Stomach (tissue), 19 donors: Measurements from ENCODE around the gene BRMS1L. TPM values are rescaled to one million over a fixed set of nuclear protein-coding genes. Genes with fewer than 3 reads are reported as not detected.
A peak's percentile ranks its signal among the peaks of the same experiment; 100 is the strongest.
"Not testable (repeated sequence)": the region's sequence is repeated elsewhere in the genome, so short reads cannot be mapped to it uniquely, and the experiment has no call there.

Source experiments
- DNase-seq, 2 donors: peaks; one replicate each; pipeline versions ENCODE4 v3.0.0 to v3.0.0-alpha.2; 2013 to 2019
- H3K27ac ChIP-seq, 5 donors: fragments of 200-600 bp in 4 of 5; sonication (generic) in 4 of 5; one replicate each; pipeline ENCODE4 v1.5.1; 2013 to 2019; ENCODE audit warnings: mild to moderate bottlenecking in 1 of 5, moderate library complexity in 1 of 5
- H3K27me3 ChIP-seq, 3 donors: fragments of 200-600 bp; sonication (generic); one replicate each; pipeline ENCODE4 v1.5.1; 2017 to 2019; ENCODE audit warnings: mixed run types in 1 of 3
- H3K36me3 ChIP-seq, 4 donors: fragments of 200-600 bp; sonication (generic); 1 replicate in 3 of 4; 2 replicates in 1 of 4; pipeline ENCODE4 v1.5.1; 2016 to 2019
- H3K4me1 ChIP-seq, 4 donors: fragments of 200-600 bp; sonication (generic); one replicate each; pipeline ENCODE4 v1.5.1; 2016 to 2019
- H3K4me3 ChIP-seq, 4 donors: fragments of 200-600 bp; sonication (generic) in 3 of 4; one replicate each; pipeline ENCODE4 v1.5.1; 2016 to 2019; ENCODE audit warnings: mild to moderate bottlenecking in 1 of 4
- H3K9me3 ChIP-seq, 4 donors: fragments of 200-600 bp; sonication (generic); one replicate each; pipeline ENCODE4 v1.5.1; 2016 to 2019
- CTCF ChIP-seq, 7 experiments: fragments of 450-650 bp in 4 of 7; fragments of 200-600 bp in 3 of 7; sonication (generic) in 3 of 7; IDR thresholded peaks; one replicate each; pipeline ENCODE4 v1.5.1; 2016 to 2019; ENCODE audit warnings: antibody characterized with exemption in 7 of 7, control low read depth in 2 of 7, mild to moderate bottlenecking in 1 of 7
- EP300 ChIP-seq: sonication (generic); formaldehyde crosslinking; IDR thresholded peaks from one replicate; pipeline ENCODE4 v1.6.1; 2017; ENCODE audit warnings: antibody characterized with exemption
- POLR2A ChIP-seq, 4 donors: fragments of 450-650 bp; IDR thresholded peaks; one replicate each; pipeline ENCODE4 v1.6.1; 2016; ENCODE audit warnings: antibody characterized with exemption in 4 of 4, control low read depth in 2 of 4, mild to moderate bottlenecking in 1 of 4, moderate library complexity in 1 of 4
- POLR2AphosphoS5 ChIP-seq, 3 donors: sonication (generic); formaldehyde crosslinking; IDR thresholded peaks; one replicate each; pipeline ENCODE4 v1.6.1; 2016; ENCODE audit warnings: antibody characterized with exemption in 3 of 3
- WGBS, 5 donors: extraction: QIAGEN DNeasy Blood & Tissue Kit in 3 of 5; methylation state at CpG; one replicate each; pipeline versions ENCODE4 v1.1.5 to v1.1.7; 2013 to 2018; 5-methylcytosine and 5-hydroxymethylcytosine counted together
- intact Hi-C: fragments of 100-400 bp; cut with DNase I; formaldehyde crosslinking; loops from one replicate; pipeline ENCODE4 v1.15.1; 2023; ENCODE audit warnings: low total_unique reads
- long read RNA-seq, 10 donors: transcript quantifications; one replicate each; lab custom pipeline, GENCODE V29; 2026
- polyA plus RNA-seq, 3 donors: library from polyadenylated mRNA; stranded (reverse); fragments of 200-250 nt; gene quantifications; one replicate each; pipeline ENCODE4 v1.2.3, GENCODE V29; 2013
- total RNA-seq, 5 donors: library from RNA; depleted of rRNA; stranded (reverse); fragments of >200 nt; gene quantifications; one replicate each; pipeline versions ENCODE4 v1.1.0 to v1.2.3, GENCODE V29; 2014 to 2016
- donor health status: healthy with polysubstance abuse.
- donor health status: Bipolar disorder and iron deficiency.
- donor health status: healthy.

The BRMS1L gene
- total RNA-seq (1 to 10 TPM in 4 of 5 donors, not detected in 1; 1.4 to 9.7 (median 5.5) TPM), polyA plus RNA-seq (1 to 10 TPM; 4.4 to 7.8 (median 7.0) TPM)
- long read RNA-seq, donor 1, partial matches to known transcripts = 0 of 1 reads
- long read RNA-seq, donor 1, other reads (novel, unspliced or antisense) = 0 of 1 reads
- long read RNA-seq, donor 2, partial matches to known transcripts = 0 of 1 reads
- long read RNA-seq, donor 2, other reads (novel, unspliced or antisense) = 0 of 1 reads
- long read RNA-seq, donor 3, partial matches to known transcripts = 0 of 2 reads
- long read RNA-seq, donor 3, other reads (novel, unspliced or antisense) = 0 of 2 reads
- long read RNA-seq, donor 4 = 0 reads
- long read RNA-seq, donor 5, partial matches to known transcripts = 0 of 1 reads
- long read RNA-seq, donor 5, other reads (novel, unspliced or antisense) = 0 of 1 reads
- long read RNA-seq, donor 6, transcript BRMS1L-201 (10 exons, 2,657 nt) = major isoform, 5 of 7 reads
- long read RNA-seq, donor 6, partial matches to known transcripts = 0 of 7 reads
- long read RNA-seq, donor 6, other reads (novel, unspliced or antisense) = 0 of 7 reads
- long read RNA-seq, donor 7, partial matches to known transcripts = 0 of 3 reads
- long read RNA-seq, donor 7, other reads (novel, unspliced or antisense) = 0 of 3 reads
- long read RNA-seq, donor 8, partial matches to known transcripts = 0 of 1 reads
- long read RNA-seq, donor 8, other reads (novel, unspliced or antisense) = 0 of 1 reads
- long read RNA-seq, donor 9, partial matches to known transcripts = 0 of 2 reads
- long read RNA-seq, donor 9, other reads (novel, unspliced or antisense) = 0 of 2 reads
- long read RNA-seq, donor 10 = 0 reads

GRCh38 chr14:35826218-35826951 lies at the start of gene BRMS1L:
BRMS1L (plus strand) TSS chr14:35826338; CDS start chr14:35826517, 179 bp downstream.
- peak; percentile 65 to 95 (median 93) for TF ChIP-seq POLR2AphosphoS5 (IDR thresholded peaks at IDR 0.05)
- peak in 1 of 4 donors; percentile 81 for TF ChIP-seq POLR2A (IDR thresholded peaks at IDR 0.05)
- no peak for TF ChIP-seq CTCF (IDR thresholded peaks at IDR 0.05)
- peak within 1 kb of the TSS; percentile 81 to 94 (median 84) for H3K4me3 ChIP-seq
- 0 to 1% (median 0%) methylated on average over 54 to 70 of the region's 70 CpGs for WGBS, 5 donors
- H3K9me3 ChIP-seq = no peaks in the 10 kb centered on the region
- DNase-seq = peak; percentile 97 to 100
- no peaks in the 10 kb centered on the region for H3K27me3 ChIP-seq
- H3K36me3 ChIP-seq = peaks cover 0 to 7% (median 1%) of the 10 kb centered on the region in 4 donors
- peak within 1 kb of the TSS; percentile 97 to 99 (median 99) for H3K27ac ChIP-seq
- peaks cover 6 to 17% (median 10%) of the 10 kb centered on the region in 4 donors for H3K4me1 ChIP-seq
- intact Hi-C loops = no loop called here

- intact Hi-C loops = no loop called here
- no peaks in the 10 kb centered on the region for H3K27me3 ChIP-seq
- peaks cover 0 to 10% (median 7%) of the 10 kb centered on the region in 4 donors for H3K36me3 ChIP-seq
- H3K9me3 ChIP-seq = peaks cover 0 to 20% (median 4%) of the 10 kb centered on the region in 4 donors
- TF ChIP-seq EP300 = no peak
- no peak for TF ChIP-seq POLR2A (IDR thresholded peaks at IDR 0.05)
- no peak for TF ChIP-seq CTCF (IDR thresholded peaks at IDR 0.05)
- no peak for TF ChIP-seq POLR2AphosphoS5 (IDR thresholded peaks at IDR 0.05)
- no peak overlapping the region for H3K4me3 ChIP-seq
- 88 to 96% (median 90%) methylated on average over 4 of the region's 4 CpGs for WGBS, 5 donors
- no peak for DNase-seq
- H3K4me1 ChIP-seq = no peaks in the 10 kb centered on the region
- H3K27ac ChIP-seq = no peak overlapping the region
Measured at GRCh38 chr14:35776823-35777222, 49.3 kb upstream of the BRMS1L start.

GRCh38 chr14:35777550-35777949 lies 48.6 kb upstream of the BRMS1L start:
- 96 to 100% (median 97%) methylated on average over 5 of the region's 5 CpGs for WGBS, 5 donors
- H3K9me3 ChIP-seq = peaks cover 0 to 22% (median 4%) of the 10 kb centered on the region in 4 donors
- H3K4me3 ChIP-seq, H3K4me1 ChIP-seq, intact Hi-C loops, H3K27ac ChIP-seq, DNase-seq, H3K27me3 ChIP-seq: not testable (repeated sequence)
- H3K36me3 ChIP-seq = peaks cover 0 to 10% (median 7%) of the 10 kb centered on the region in 4 donors

GRCh38 chr14:35779368-35779767 lies 46.8 kb upstream of the BRMS1L start:
- H3K36me3 ChIP-seq = peaks cover 0 to 6% (median 2%) of the 10 kb centered on the region in 4 donors
- TF ChIP-seq EP300 (no peak), POLR2A (IDR thresholded peaks at IDR 0.05) (no peak), CTCF (IDR thresholded peaks at IDR 0.05) (no peak), POLR2AphosphoS5 (IDR thresholded peaks at IDR 0.05) (no peak)
- no peaks in the 10 kb centered on the region for H3K4me1 ChIP-seq
- H3K4me3 ChIP-seq = no peak overlapping the region
- no peak overlapping the region for H3K27ac ChIP-seq
- intact Hi-C loops = no loop called here
- WGBS, 5 donors = 96 to 99% (median 98%) methylated on average over 3 of the region's 3 CpGs
- H3K9me3 ChIP-seq = peaks cover 0 to 22% (median 4%) of the 10 kb centered on the region in 4 donors
- DNase-seq = no peak
- no peaks in the 10 kb centered on the region for H3K27me3 ChIP-seq
